Ovary (tissue), 3 donors: ENCODE measurements around the gene TTLL11.

Experiments used
- CTCF ChIP-seq, 3 donors: fragments of 450-650 bp in 2 of 3; fragments of 200-600 bp in 1 of 3; IDR thresholded peaks; one replicate each; pipeline versions ENCODE4 v1.5.1 to v1.8.0; 2016 to 2022; ENCODE audit warnings: antibody characterized with exemption in 3 of 3, mild to moderate bottlenecking in 1 of 3
- EP300 ChIP-seq: sonication (generic); formaldehyde crosslinking; IDR thresholded peaks from one replicate; pipeline ENCODE4 v1.6.1; 2017; ENCODE audit warnings: antibody characterized with exemption
- POLR2A ChIP-seq: fragments of 450-650 bp; IDR thresholded peaks from one replicate; pipeline ENCODE4 v1.6.1; 2017; ENCODE audit warnings: antibody characterized with exemption, mild to moderate bottlenecking, moderate library complexity
- donor health status: DM: no; HTN: no; CAD: no.

- TF ChIP-seq CTCF (IDR thresholded peaks at IDR 0.05) = no peak
- TF ChIP-seq POLR2A = no peak
- TF ChIP-seq EP300 = no peak
Observed at GRCh38 chr9:121790841-121791240, 302.3 kb downstream of the TTLL11 start.
